H9 (cell line): Measurements from ENCODE around the gene UNC80. TPM values are rescaled to one million over a fixed set of nuclear protein-coding genes. Genes with fewer than 3 reads are reported as not detected.

Experiments used
- DNase-seq: peaks from one replicate; pipeline ENCODE4 v3.0.0-alpha.2; 2017
- H2AFZ ChIP-seq: one replicate; pipeline ENCODE4 v1.6.1; 2013; ENCODE audit warnings: mild to moderate bottlenecking, low read length, control low read depth, moderate library complexity
- H2AK5ac ChIP-seq: 2 replicates; pipeline ENCODE4 v1.6.1; 2013; ENCODE audit warnings: low read length, control low read depth, mixed read lengths; ENCODE audit not compliant: insufficient read length
- H2BK120ac ChIP-seq: one replicate; pipeline ENCODE4 v1.6.1; 2013; ENCODE audit warnings: low read depth, mild to moderate bottlenecking, low read length, control low read depth, inconsistent platforms; ENCODE audit not compliant: poor library complexity, severe bottlenecking
- H2BK12ac ChIP-seq: 2 replicates; pipeline ENCODE4 v1.6.1; 2013; ENCODE audit warnings: low read length, control low read depth, mixed read lengths, low read depth; ENCODE audit not compliant: insufficient read length
- H2BK15ac ChIP-seq: 2 replicates; pipeline ENCODE4 v1.6.1; 2013; ENCODE audit warnings: low read depth, low read length, control low read depth
- H2BK20ac ChIP-seq: one replicate; pipeline ENCODE4 v1.6.1; 2013; ENCODE audit warnings: low read depth, mild to moderate bottlenecking, low read length, control low read depth, inconsistent platforms; ENCODE audit not compliant: poor library complexity, severe bottlenecking
- H2BK5ac ChIP-seq: 2 replicates; pipeline ENCODE4 v1.6.1; 2013; ENCODE audit warnings: low read length, control low read depth, mixed read lengths; ENCODE audit not compliant: insufficient read length
- H3K14ac ChIP-seq: 2 replicates; pipeline ENCODE4 v1.6.1; 2013; ENCODE audit warnings: low read length, control low read depth; ENCODE audit not compliant: insufficient read depth
- H3K18ac ChIP-seq: 2 replicates; pipeline ENCODE4 v1.6.1; 2013; ENCODE audit warnings: low read depth, mild to moderate bottlenecking, mixed read lengths, low read length, control low read depth; ENCODE audit not compliant: insufficient read length
- H3K23ac ChIP-seq: 2 replicates; pipeline ENCODE4 v1.6.1; 2013; ENCODE audit warnings: low read length, control low read depth, mixed read lengths, low read depth; ENCODE audit not compliant: insufficient read length
- H3K23me2 ChIP-seq: 2 replicates; pipeline ENCODE4 v1.6.1; 2013; ENCODE audit warnings: low read depth, mild to moderate bottlenecking, mixed read lengths, low read length, control low read depth; ENCODE audit not compliant: insufficient read length, poor library complexity, severe bottlenecking
- H3K27ac ChIP-seq: 2 replicates; pipeline ENCODE4 v1.5.1; 2013; ENCODE audit warnings: low read length, control low read depth, mixed read lengths, low read depth; ENCODE audit not compliant: insufficient read length
- H3K27me3 ChIP-seq: 2 replicates; pipeline ENCODE4 v1.6.1; 2013; ENCODE audit warnings: low read length, control low read depth, inconsistent platforms; ENCODE audit not compliant: insufficient read depth
- H3K4ac ChIP-seq: 2 replicates; pipeline ENCODE4 v1.6.1; 2013; ENCODE audit warnings: low read depth, mild to moderate bottlenecking, control low read depth, inconsistent platforms, low read length, moderate library complexity
- H3K4me1 ChIP-seq: 2 replicates; pipeline ENCODE4 v1.6.1; 2013; ENCODE audit warnings: low read length, control low read depth, inconsistent platforms; ENCODE audit not compliant: insufficient read depth
- H3K4me2 ChIP-seq: 2 replicates; pipeline ENCODE4 v1.6.1; 2013; ENCODE audit warnings: low read length, control low read depth, mixed read lengths; ENCODE audit not compliant: insufficient read length, insufficient read depth
- H3K56ac ChIP-seq: 2 replicates; pipeline ENCODE4 v1.6.1; 2013; ENCODE audit warnings: low read depth, mild to moderate bottlenecking, mixed read lengths, low read length, control low read depth; ENCODE audit not compliant: insufficient read length
- H3K79me1 ChIP-seq: 2 replicates; pipeline ENCODE4 v1.6.1; 2013; ENCODE audit warnings: low read depth, mild to moderate bottlenecking, moderate library complexity, low read length, control low read depth, inconsistent platforms; ENCODE audit not compliant: insufficient read depth, poor library complexity, severe bottlenecking
- H3K79me2 ChIP-seq: 2 replicates; pipeline ENCODE4 v1.6.1; 2013; ENCODE audit warnings: low read length, control low read depth, inconsistent platforms; ENCODE audit not compliant: insufficient read depth
- H3K9ac ChIP-seq: 2 replicates; pipeline ENCODE4 v1.6.1; 2013; ENCODE audit warnings: low read length, control low read depth, mixed read lengths; ENCODE audit not compliant: insufficient read length; ENCODE audit errors: extremely low read depth
- H3K9me3 ChIP-seq: one replicate; pipeline ENCODE4 v1.6.1; 2013; ENCODE audit warnings: low read depth, low read length, inconsistent platforms; ENCODE audit not compliant: control insufficient read depth
- H3T11ph ChIP-seq: one replicate; pipeline ENCODE4 v1.6.1; 2013; ENCODE audit warnings: mild to moderate bottlenecking, low read length, control low read depth, inconsistent platforms
- H4K20me1 ChIP-seq: one replicate; pipeline ENCODE4 v1.6.1; 2013; ENCODE audit not compliant: control insufficient read depth, insufficient read length, insufficient read depth
- H4K5ac ChIP-seq: 2 replicates; pipeline ENCODE4 v1.6.1; 2013; ENCODE audit warnings: low read depth, mild to moderate bottlenecking, mixed read lengths, low read length, control low read depth; ENCODE audit not compliant: insufficient read length
- H4K8ac ChIP-seq: replicated peaks from 2 replicates; pipeline ENCODE4 v1.6.1; 2013; ENCODE audit warnings: low read length, control low read depth, mixed read lengths, low read depth; ENCODE audit not compliant: insufficient read length
- H4K91ac ChIP-seq: 2 replicates; pipeline ENCODE4 v1.6.1; 2013; ENCODE audit warnings: low read depth, mild to moderate bottlenecking, moderate library complexity, mixed read lengths, low read length, control low read depth; ENCODE audit not compliant: insufficient read length
- H3K27ac Mint-ChIP-seq, 3 experiments: 2 replicates in 2 of 3; 3 replicates in 1 of 3; pipeline ENCODE4 v1.8.0; 2020 to 2021; ENCODE audit warnings: mixed read lengths in 3 of 3, mild to moderate bottlenecking in 1 of 3, moderate library complexity in 1 of 3
- H3K27me3 Mint-ChIP-seq: 2 replicates; pipeline ENCODE4 v1.8.0; 2021; ENCODE audit warnings: low read depth, mild to moderate bottlenecking, moderate library complexity, mixed read lengths
- H3K36me3 Mint-ChIP-seq, 3 experiments: 2 replicates in 2 of 3; 3 replicates in 1 of 3; pipeline ENCODE4 v1.8.0; 2020 to 2021; ENCODE audit warnings: low read depth in 3 of 3, mixed read lengths in 3 of 3; ENCODE audit not compliant: insufficient read depth in 1 of 3
- H3K4me1 Mint-ChIP-seq, 2 experiments: 2 replicates each; pipeline ENCODE4 v1.8.0; 2020; ENCODE audit warnings: mixed read lengths in 2 of 2
- H3K4me3 Mint-ChIP-seq, 2 experiments: 2 replicates in 1 of 2; 3 replicates in 1 of 2; pipeline ENCODE4 v1.8.0; 2020 to 2021; ENCODE audit warnings: mild to moderate bottlenecking in 2 of 2, mixed read lengths in 2 of 2, moderate library complexity in 1 of 2
- H3K9me3 Mint-ChIP-seq, 2 experiments: 2 replicates in 1 of 2; 3 replicates in 1 of 2; pipeline ENCODE4 v1.8.0; 2020; ENCODE audit warnings: mild to moderate bottlenecking in 2 of 2, mixed read lengths in 2 of 2, moderate library complexity in 1 of 2
- CTCF ChIP-seq: fragments of 200-600 bp; sonication (generic); conservative IDR thresholded peaks from 3 replicates; pipeline ENCODE4 v1.8.0; 2021; ENCODE audit warnings: antibody characterized with exemption, mild to moderate bottlenecking
- WGBS: extraction: QIAGEN DNeasy Blood & Tissue Kit; methylation state at CpG from one replicate; pipeline ENCODE4 v1.1.7; 2013; ENCODE audit warnings: missing lambda C conversion rate, low lambda C conversion rate, mixed read lengths; ENCODE audit not compliant: insufficient read length; ENCODE audit errors: extremely low coverage; 5-methylcytosine and 5-hydroxymethylcytosine counted together
- total RNA-seq: library from RNA; stranded (reverse); gene quantifications from 2 replicates; pipeline ENCODE4 v1.2.1, GENCODE V29; 2021

Gene UNC80
- total RNA-seq, 1 experiment from 2014 or later, result 0.52 TPM

- Mint-ChIP-seq H3K27me3 (peaks cover 4% of the 10 kb centered on the region), H3K4me3 (no peak overlapping the region), H3K9me3 (no peaks in the 10 kb centered on the region; a peak in 1 of 5 replicates), H3K27ac (no peak overlapping the region), H3K36me3 (peaks cover 0 to 2% (median 0%) of the 10 kb centered on the region in 3 experiments; a peak in 1 of 7 replicates), H3K4me1 (peaks cover 23 to 24% of the 10 kb centered on the region in 2 experiments)
- Histone ChIP-seq H2AFZ (no peak overlapping the region), H2AK5ac (no peak overlapping the region), H2BK12ac (no peak overlapping the region), H3K9me3 (no peaks in the 10 kb centered on the region), H3K27me3 (no peaks in the 10 kb centered on the region), H3K27ac (no peak overlapping the region), H3K14ac (no peak overlapping the region), H2BK20ac (no peak overlapping the region), H3K4me1 (no peaks in the 10 kb centered on the region; the same call in 1 of the 2 replicates), H3K9ac (no peak overlapping the region), H4K8ac (no peak overlapping the region), H3T11ph (no peak overlapping the region), H3K18ac (no peak overlapping the region), H3K23ac (no peak overlapping the region), H3K56ac (no peak overlapping the region), H3K23me2 (no peaks in the 10 kb centered on the region), H3K4me2 (no peak overlapping the region), H4K20me1 (no peaks in the 10 kb centered on the region), H2BK15ac (no peak overlapping the region), H3K4ac (no peak overlapping the region), H4K91ac (no peak overlapping the region), H2BK120ac (no peak overlapping the region), H4K5ac (no peak overlapping the region), H2BK5ac (no peak overlapping the region), H3K79me1 (no peaks in the 10 kb centered on the region), H3K79me2 (no peaks in the 10 kb centered on the region)
- no peak for DNase-seq
- TF ChIP-seq CTCF, result no peak
- WGBS, result no CpG with 5 or more reads among the region's 1 CpG
Observed at GRCh38 chr2:209788925-209789324, 17.3 kb downstream of the UNC80 start.
